Ascending aorta (tissue), 2 donors: Measurements from ENCODE around the gene CADPS2. TPM values are rescaled to one million over a fixed set of nuclear protein-coding genes. Genes with fewer than 3 reads are reported as not detected.

ENCODE experiments used
- DNase-seq, 2 donors: peaks; one replicate each; pipeline ENCODE4 v3.0.0-alpha.2; 2019; ENCODE audit warnings: low spot score in 2 of 2
- H3K27ac ChIP-seq, 2 donors: fragments of 200-600 bp; sonication (generic); one replicate each; pipeline ENCODE4 v1.5.1; 2016 to 2017; ENCODE audit warnings: mild to moderate bottlenecking in 1 of 2
- H3K27me3 ChIP-seq: fragments of 200-600 bp; sonication (generic); one replicate; pipeline ENCODE4 v1.5.1; 2017
- H3K36me3 ChIP-seq, 2 donors: fragments of 200-600 bp; sonication (generic); one replicate each; pipeline ENCODE4 v1.5.1; 2016
- H3K4me1 ChIP-seq, 2 donors: fragments of 200-600 bp; sonication (generic); one replicate each; pipeline ENCODE4 v1.5.1; 2016 to 2017; ENCODE audit warnings: mild to moderate bottlenecking in 1 of 2
- H3K4me3 ChIP-seq, 2 donors: fragments of 200-600 bp; sonication (generic); one replicate each; pipeline ENCODE4 v1.5.1; 2016 to 2017; ENCODE audit warnings: mild to moderate bottlenecking in 1 of 2
- H3K9me3 ChIP-seq, 2 donors: fragments of 200-600 bp; sonication (generic); one replicate each; pipeline ENCODE4 v1.5.1; 2016
- CTCF ChIP-seq, 3 experiments: fragments of 200-600 bp in 2 of 3; fragments of 450-650 bp in 1 of 3; sonication (generic) in 2 of 3; IDR thresholded peaks; one replicate each; pipeline ENCODE4 v1.5.1; 2016 to 2019; ENCODE audit warnings: antibody characterized with exemption in 3 of 3, mild to moderate bottlenecking in 1 of 3, moderate library complexity in 1 of 3
- intact Hi-C: fragments of 100-400 bp; cut with DNase I; formaldehyde crosslinking; loops from one replicate; pipeline ENCODE4 v1.15.1; 2023
- total RNA-seq: library from RNA; depleted of rRNA; stranded (reverse); fragments of >200 nt; gene quantifications from one replicate; pipeline ENCODE4 v1.1.0, GENCODE V29; 2016

CADPS2 gene
- total RNA-seq, 1 donor from 2014 or later = 31.8 TPM

GRCh38 chr7:122340427-122340826, 545.8 kb downstream of the CADPS2 start:
- no peaks in the 10 kb centered on the region for H3K36me3 ChIP-seq
- TF ChIP-seq CTCF (IDR thresholded peaks at IDR 0.05) = no peak
- no peaks in the 10 kb centered on the region for H3K4me1 ChIP-seq

DNA sequence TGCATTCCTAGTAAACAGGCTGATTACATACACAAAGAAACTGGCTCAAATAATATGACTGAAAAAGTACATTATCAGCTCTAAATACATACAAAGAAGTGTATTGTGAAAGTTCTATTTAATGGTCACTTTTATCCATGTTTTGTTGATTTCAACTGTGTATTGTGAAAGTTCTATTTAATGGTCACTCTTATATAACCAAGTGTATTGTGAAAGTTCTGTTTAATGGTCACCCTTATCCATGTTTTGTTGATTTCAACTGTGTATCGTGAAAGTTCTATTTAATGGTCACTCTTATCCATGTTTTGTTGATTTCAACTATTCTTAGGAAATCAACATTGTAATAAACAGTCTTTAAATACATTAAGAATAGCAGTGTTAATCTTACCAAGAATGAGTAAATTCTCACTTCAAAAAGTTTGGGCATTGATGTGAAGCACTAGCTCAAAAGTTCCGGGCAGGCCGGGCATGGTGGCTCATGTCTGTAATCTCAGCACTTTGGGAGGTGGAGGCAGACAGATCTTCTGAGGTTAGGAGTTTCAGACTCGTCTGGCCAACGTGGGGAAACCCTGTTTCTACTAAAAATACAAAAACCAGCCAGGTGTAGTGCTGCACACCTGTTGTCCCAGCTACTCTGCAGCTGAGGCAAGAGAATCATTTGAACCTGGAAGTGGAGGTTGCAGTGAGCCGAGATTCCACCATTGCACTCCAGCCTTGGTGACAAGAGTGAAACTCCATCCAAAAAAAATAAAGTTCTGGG, 546.9 kb downstream of the CADPS2 start:
- H3K4me3 ChIP-seq = no peak overlapping the region
- intact Hi-C loops = no loop called here

More at GRCh38 chr7:122340427-122340826, 545.8 kb downstream of the CADPS2 start:
- intact Hi-C loops = no loop called here
- Histone ChIP-seq H3K27ac (no peak overlapping the region), H3K9me3 (no peaks in the 10 kb centered on the region), H3K4me3 (no peak overlapping the region), H3K27me3 (no peaks in the 10 kb centered on the region)
- no peak for DNase-seq

GRCh38 chr7:122337011-122337410, 549.2 kb downstream of the CADPS2 start:
- Histone ChIP-seq H3K36me3 (no peaks in the 10 kb centered on the region), H3K4me3 (no peak overlapping the region), H3K4me1 (no peaks in the 10 kb centered on the region), H3K9me3 (no peaks in the 10 kb centered on the region), H3K27ac (no peak overlapping the region), H3K27me3 (no peaks in the 10 kb centered on the region)
- no peak for DNase-seq
- no peak for TF ChIP-seq CTCF (IDR thresholded peaks at IDR 0.05)
- intact Hi-C loops = no loop called here

More for the DNA sequence above, 546.9 kb downstream of the CADPS2 start:
- no peaks in the 10 kb centered on the region for H3K36me3 ChIP-seq
- H3K27me3 ChIP-seq = no peaks in the 10 kb centered on the region
- no peaks in the 10 kb centered on the region for H3K4me1 ChIP-seq
- H3K9me3 ChIP-seq = no peaks in the 10 kb centered on the region
- no peak for DNase-seq
- TF ChIP-seq CTCF (IDR thresholded peaks at IDR 0.05) = no peak
- no peak overlapping the region for H3K27ac ChIP-seq

- intact Hi-C loops = no loop called here
- H3K27me3 ChIP-seq = no peaks in the 10 kb centered on the region
- H3K9me3 ChIP-seq = no peaks in the 10 kb centered on the region
- no peak for DNase-seq
- no peak for TF ChIP-seq CTCF (IDR thresholded peaks at IDR 0.05)
- no peaks in the 10 kb centered on the region for H3K4me1 ChIP-seq
- H3K27ac ChIP-seq = no peak overlapping the region
- H3K4me3 ChIP-seq = no peak overlapping the region
- no peaks in the 10 kb centered on the region for H3K36me3 ChIP-seq
These were observed 557.0 kb downstream of the CADPS2 start for GRCh38 chr7:122329145-122329802.

- Histone ChIP-seq H3K4me3 (no peak overlapping the region), H3K9me3 (no peaks in the 10 kb centered on the region), H3K36me3 (no peaks in the 10 kb centered on the region), H3K27ac (no peak overlapping the region), H3K27me3 (no peaks in the 10 kb centered on the region), H3K4me1 (no peaks in the 10 kb centered on the region)
- intact Hi-C loops = no loop called here
- no peak for DNase-seq
- no peak for TF ChIP-seq CTCF (IDR thresholded peaks at IDR 0.05)
These were observed 558.3 kb downstream of the CADPS2 start for GRCh38 chr7:122327969-122328368.
